CD14-positive monocyte (primary cell): ENCODE data around the gene BPI. TPM values are rescaled to one million over a fixed set of nuclear protein-coding genes. Genes with fewer than 3 reads are reported as not detected.
"Not testable (repeated sequence)": the region's sequence is repeated elsewhere in the genome, so short reads cannot be mapped to it uniquely, and the experiment has no call there.

Experiments
- DNase-seq, 3 donors: peaks; one replicate each; pipeline ENCODE4 v3.0.0-alpha.2; 2011 to 2022
- H2AFZ ChIP-seq: 2 replicates; pipeline ENCODE4 v1.6.0; 2012; ENCODE audit warnings: mild to moderate bottlenecking, low read depth, low read length, inconsistent platforms; ENCODE audit not compliant: insufficient read depth, poor library complexity, severe bottlenecking
- H3K27ac ChIP-seq, 2 donors: 1 replicate in 1 of 2; 2 replicates in 1 of 2; pipeline ENCODE4 v1.5.1; 2012 to 2013; ENCODE audit warnings: low read length in 2 of 2, control low read depth in 1 of 2, inconsistent platforms in 1 of 2, low read depth in 1 of 2, mild to moderate bottlenecking in 1 of 2
- H3K27me3 ChIP-seq, 2 donors: one replicate each; pipeline versions ENCODE4 v1.6.0 to v1.6.1; 2011 to 2013; ENCODE audit warnings: low read length in 2 of 2; ENCODE audit not compliant: control insufficient read depth in 2 of 2, insufficient read depth in 2 of 2
- H3K36me3 ChIP-seq, 2 donors: replicated peaks in 1 of 2; 1 replicate in 1 of 2; 2 replicates in 1 of 2; pipeline versions ENCODE4 v1.5.1 to v1.6.1; 2012 to 2013; ENCODE audit warnings: low read length in 2 of 2, control low read depth in 1 of 2, inconsistent platforms in 1 of 2, mild to moderate bottlenecking in 1 of 2; ENCODE audit not compliant: insufficient read depth in 2 of 2, control insufficient read depth in 1 of 2
- H3K4me1 ChIP-seq, 2 donors: 1 replicate in 1 of 2; 2 replicates in 1 of 2; pipeline versions ENCODE4 v1.5.1 to v1.6.1; 2012 to 2013; ENCODE audit warnings: low read length in 2 of 2, control low read depth in 1 of 2, inconsistent platforms in 1 of 2, mild to moderate bottlenecking in 1 of 2, moderate library complexity in 1 of 2; ENCODE audit not compliant: insufficient read depth in 2 of 2, control insufficient read depth in 1 of 2
- H3K4me2 ChIP-seq: replicated peaks from 2 replicates; pipeline ENCODE3; 2012; ENCODE audit warnings: low read length, moderate library complexity, mild to moderate bottlenecking; ENCODE audit not compliant: poor library complexity, severe bottlenecking; ENCODE audit errors: extremely low read depth
- H3K4me3 ChIP-seq, 3 experiments: fragments of 200-600 bp in 1 of 3; sonication (generic) in 1 of 3; replicated peaks in 1 of 3; 1 replicate in 2 of 3; 2 replicates in 1 of 3; pipeline ENCODE4 v1.5.1; 2011 to 2013; ENCODE audit warnings: low read length in 3 of 3, mild to moderate bottlenecking in 3 of 3, control low read depth in 2 of 3, low read depth in 2 of 3, inconsistent platforms in 1 of 3, moderate library complexity in 1 of 3
- H3K79me2 ChIP-seq: 2 replicates; pipeline ENCODE4 v1.6.0; 2012; ENCODE audit warnings: mild to moderate bottlenecking, control low read depth, inconsistent platforms, low read length, moderate library complexity; ENCODE audit not compliant: insufficient read depth
- H3K9ac ChIP-seq: 2 replicates; pipeline ENCODE4 v1.6.0; 2017; ENCODE audit warnings: low read length, mild to moderate bottlenecking; ENCODE audit not compliant: insufficient read depth, poor library complexity, severe bottlenecking
- H3K9me3 ChIP-seq, 2 donors: replicated peaks in 1 of 2; 1 replicate in 1 of 2; 2 replicates in 1 of 2; pipeline versions ENCODE4 v1.5.1 to v1.6.1; 2012 to 2013; ENCODE audit warnings: low read length in 2 of 2, control low read depth in 1 of 2; ENCODE audit not compliant: control insufficient read depth in 1 of 2, insufficient read depth in 1 of 2
- H4K20me1 ChIP-seq: 2 replicates; pipeline ENCODE4 v1.6.0; 2012; ENCODE audit warnings: mild to moderate bottlenecking, low read length, control low read depth, moderate library complexity; ENCODE audit not compliant: insufficient read depth
- H3K27ac Mint-ChIP-seq, 7 donors: one replicate each; pipeline ENCODE4 v1.8.0; 2020; ENCODE audit warnings: mild to moderate bottlenecking in 7 of 7, mixed read lengths in 7 of 7, moderate library complexity in 6 of 7, inconsistent platforms in 2 of 7
- H3K27me3 Mint-ChIP-seq, 3 donors: one replicate each; pipeline ENCODE4 v1.8.0; 2021 to 2022; ENCODE audit warnings: low read depth in 3 of 3, mild to moderate bottlenecking in 3 of 3, mixed read lengths in 3 of 3, moderate library complexity in 3 of 3, inconsistent platforms in 1 of 3
- H3K36me3 Mint-ChIP-seq, 2 donors: one replicate each; pipeline ENCODE4 v1.8.0; 2020; ENCODE audit warnings: mixed read lengths in 2 of 2, inconsistent platforms in 1 of 2, mild to moderate bottlenecking in 1 of 2
- H3K4me1 Mint-ChIP-seq: one replicate; pipeline ENCODE4 v1.8.0; 2020; ENCODE audit warnings: mild to moderate bottlenecking, mixed read lengths
- H3K4me3 Mint-ChIP-seq, 2 donors: one replicate each; pipeline ENCODE4 v1.8.0; 2020; ENCODE audit warnings: mild to moderate bottlenecking in 2 of 2, mixed read lengths in 2 of 2, moderate library complexity in 1 of 2
- H3K9me3 Mint-ChIP-seq, 7 donors: one replicate each; pipeline ENCODE4 v1.8.0; 2020 to 2022; ENCODE audit warnings: mixed read lengths in 7 of 7, mild to moderate bottlenecking in 6 of 7, moderate library complexity in 6 of 7, inconsistent platforms in 2 of 7
- WGBS: methylation state at CpG from one replicate; pipeline ENCODE4 v1.1.5; 2013; ENCODE audit warnings: missing lambda C conversion rate; ENCODE audit not compliant: insufficient coverage; 5-methylcytosine and 5-hydroxymethylcytosine counted together
- intact Hi-C, 2 donors: fragments of 100-400 bp; cut with micrococcal nuclease; formaldehyde crosslinking; loops; one replicate each; pipeline versions ENCODE4 v1.15.0 to v1.15.1; 2023
- polyA plus RNA-seq, 3 donors: library from polyadenylated mRNA; depleted of rRNA in 1 of 3; unstranded in 2 of 3; stranded (reverse) in 1 of 3; fragments of 300-500 nt in 2 of 3; fragments of >200 nt in 1 of 3; fragmentation: Illumina TruSeq in 2 of 3; gene quantifications; 1 replicate in 2 of 3; 2 replicates in 1 of 3; pipeline ENCODE4 v1.2.3, GENCODE V29; 2012 to 2021
- TF ChIP-seq, protein P1 (sequence below): fragments of 200-600 bp; IDR thresholded peaks from one replicate; pipeline ENCODE4 v1.8.0; 2022; ENCODE audit warnings: antibody characterized with exemption, mild to moderate bottlenecking

The BPI gene
- polyA plus RNA-seq, 3 donors, result 8.2 to 9.0 (median 8.7) TPM

DNA sequence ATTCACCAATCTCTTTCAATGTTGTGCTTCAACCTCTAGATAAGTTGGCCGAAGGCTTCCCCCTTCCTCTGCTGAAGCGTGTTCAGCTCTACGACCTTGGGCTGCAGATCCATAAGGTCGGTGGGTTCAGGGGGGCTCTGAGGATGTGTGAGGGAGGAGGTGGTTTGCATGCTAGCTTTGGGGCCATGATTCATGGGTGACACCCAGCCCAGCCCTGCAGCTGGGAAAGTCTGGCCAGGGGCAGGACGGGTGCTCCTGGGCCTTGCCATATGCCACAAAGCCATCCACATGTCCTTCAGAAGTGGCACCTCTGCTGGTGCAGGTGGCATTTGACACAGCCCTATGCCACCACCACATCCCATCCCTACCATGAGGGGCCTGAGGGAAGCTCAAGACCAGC, 69.9 kb downstream of the BPI start:
- Histone ChIP-seq H3K4me2 (no peak overlapping the region), H2AFZ (no peak overlapping the region), H3K79me2 (no peaks in the 10 kb centered on the region), H3K27ac (no peak overlapping the region), H3K36me3 (no peaks in the 10 kb centered on the region), H3K9me3 (no peaks in the 10 kb centered on the region), H3K4me3 (no peak overlapping the region), H4K20me1 (no peaks in the 10 kb centered on the region), H3K27me3 (no peaks in the 10 kb centered on the region), H3K4me1 (no peaks in the 10 kb centered on the region), H3K9ac (no peak overlapping the region)
- DNase-seq, result no peak
- 83% methylated on average over 2 of the region's 5 CpGs for WGBS
- intact Hi-C loops, result no loop called here
- Mint-ChIP-seq H3K4me1 (peaks cover 5% of the 10 kb centered on the region), H3K4me3 (no peak overlapping the region), H3K9me3 (peaks cover 0 to 6% (median 0%) of the 10 kb centered on the region in 7 donors), H3K27me3 (peaks cover 5 to 18% (median 13%) of the 10 kb centered on the region in 3 donors), H3K36me3 (no peaks in the 10 kb centered on the region), H3K27ac (no peak overlapping the region)
- TF ChIP-seq, protein P1, sequence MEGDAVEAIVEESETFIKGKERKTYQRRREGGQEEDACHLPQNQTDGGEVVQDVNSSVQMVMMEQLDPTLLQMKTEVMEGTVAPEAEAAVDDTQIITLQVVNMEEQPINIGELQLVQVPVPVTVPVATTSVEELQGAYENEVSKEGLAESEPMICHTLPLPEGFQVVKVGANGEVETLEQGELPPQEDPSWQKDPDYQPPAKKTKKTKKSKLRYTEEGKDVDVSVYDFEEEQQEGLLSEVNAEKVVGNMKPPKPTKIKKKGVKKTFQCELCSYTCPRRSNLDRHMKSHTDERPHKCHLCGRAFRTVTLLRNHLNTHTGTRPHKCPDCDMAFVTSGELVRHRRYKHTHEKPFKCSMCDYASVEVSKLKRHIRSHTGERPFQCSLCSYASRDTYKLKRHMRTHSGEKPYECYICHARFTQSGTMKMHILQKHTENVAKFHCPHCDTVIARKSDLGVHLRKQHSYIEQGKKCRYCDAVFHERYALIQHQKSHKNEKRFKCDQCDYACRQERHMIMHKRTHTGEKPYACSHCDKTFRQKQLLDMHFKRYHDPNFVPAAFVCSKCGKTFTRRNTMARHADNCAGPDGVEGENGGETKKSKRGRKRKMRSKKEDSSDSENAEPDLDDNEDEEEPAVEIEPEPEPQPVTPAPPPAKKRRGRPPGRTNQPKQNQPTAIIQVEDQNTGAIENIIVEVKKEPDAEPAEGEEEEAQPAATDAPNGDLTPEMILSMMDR, result no peak

DNA sequence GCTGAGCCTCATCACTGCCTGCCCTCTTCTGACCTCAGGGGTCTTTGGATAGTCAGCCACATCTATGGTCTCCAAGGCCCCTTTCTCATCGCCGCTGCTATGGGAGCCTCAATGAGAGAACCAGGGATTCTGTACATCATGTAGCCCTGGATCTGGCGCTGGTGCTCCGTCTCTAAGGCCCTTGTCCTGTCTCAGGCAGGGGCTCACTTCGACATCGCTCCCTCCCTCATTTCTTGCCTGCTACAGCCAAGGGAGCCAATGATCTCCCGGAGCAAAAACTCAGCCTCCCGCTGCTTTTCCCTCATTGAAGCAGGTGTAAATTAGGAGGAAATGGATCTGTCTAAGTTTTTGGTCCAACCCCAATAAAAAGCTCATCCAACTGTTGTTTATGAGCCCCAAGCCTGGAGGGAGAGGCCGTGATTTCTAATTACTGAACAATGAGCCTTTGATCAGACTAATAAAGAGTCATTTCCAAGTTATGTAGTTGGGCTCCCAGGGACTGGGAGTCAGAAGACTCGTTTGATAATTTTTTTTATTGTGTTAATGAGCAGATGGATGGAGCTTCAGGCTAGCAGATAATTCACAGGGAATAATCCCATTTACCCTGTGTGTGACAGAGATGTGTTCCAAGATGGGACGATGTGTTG, 73.2 kb downstream of the BPI start:
- intact Hi-C loops, result no loop called here

DNA sequence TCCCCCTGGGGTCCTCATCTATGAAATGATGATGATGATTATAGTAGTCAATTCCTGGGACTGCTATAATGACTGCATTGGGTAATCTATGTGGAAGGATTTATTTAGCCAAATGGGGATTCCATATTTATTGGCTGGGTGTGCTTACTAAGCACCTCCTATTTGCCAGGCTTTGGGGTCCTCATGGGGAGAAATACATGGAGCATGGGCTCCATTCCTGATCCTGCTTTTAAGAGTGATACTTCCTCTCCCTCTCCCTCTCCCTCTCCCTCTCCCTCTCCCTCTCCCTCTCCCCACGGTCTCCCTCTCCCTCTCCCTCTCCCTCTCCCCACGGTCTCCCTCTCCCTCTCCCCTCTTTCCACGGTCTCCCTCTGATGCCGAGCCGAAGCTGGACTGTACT, 73.9 kb downstream of the BPI start:
- H3K4me2 ChIP-seq, H3K36me3 ChIP-seq, H3K9me3 Mint-ChIP-seq, H3K4me3 Mint-ChIP-seq, H4K20me1 ChIP-seq, H3K27ac Mint-ChIP-seq, intact Hi-C loops, DNase-seq, H3K79me2 ChIP-seq, H3K36me3 Mint-ChIP-seq, H3K27ac ChIP-seq, H2AFZ ChIP-seq, H3K27me3 ChIP-seq, H3K9ac ChIP-seq, H3K9me3 ChIP-seq, H3K4me1 ChIP-seq, H3K4me1 Mint-ChIP-seq, H3K4me3 ChIP-seq: not testable (repeated sequence)
- WGBS, result no CpG with 5 or more reads among the region's 5 CpGs
- H3K27me3 Mint-ChIP-seq, result peaks cover 7 to 10% (median 8%) of the 10 kb centered on the region in 3 donors

More for the DNA sequence above, 73.2 kb downstream of the BPI start:
- H3K9me3 Mint-ChIP-seq, result peaks cover 0 to 3% (median 0%) of the 10 kb centered on the region in 7 donors
- H3K36me3 ChIP-seq, result no peaks in the 10 kb centered on the region
- peaks cover 7 to 10% (median 8%) of the 10 kb centered on the region in 3 donors for H3K27me3 Mint-ChIP-seq
- H3K27ac Mint-ChIP-seq, result no peak overlapping the region
- no peak overlapping the region for H3K4me2 ChIP-seq
- no peaks in the 10 kb centered on the region for H3K4me1 ChIP-seq
- DNase-seq, result no peak
- H3K4me1 Mint-ChIP-seq, result no peaks in the 10 kb centered on the region
- no peak overlapping the region for H3K9ac ChIP-seq
- no peaks in the 10 kb centered on the region for H3K27me3 ChIP-seq
- TF ChIP-seq, protein P1, result no peak
- no peaks in the 10 kb centered on the region for H3K36me3 Mint-ChIP-seq
- H3K4me3 Mint-ChIP-seq, result no peak overlapping the region
- no peak overlapping the region for H3K4me3 ChIP-seq
- 89% methylated on average over 6 of the region's 11 CpGs for WGBS
- no peak overlapping the region for H3K27ac ChIP-seq
- H3K9me3 ChIP-seq, result no peaks in the 10 kb centered on the region
- H3K79me2 ChIP-seq, result no peaks in the 10 kb centered on the region
- H2AFZ ChIP-seq, result no peak overlapping the region
- H4K20me1 ChIP-seq, result no peaks in the 10 kb centered on the region
